GM19372 (cell line): ENCODE data around the gene POLN.
A peak's percentile ranks its signal among the peaks of the same experiment; 100 is the strongest.

Source experiments
- ATAC-seq: cut with Tn5 transposase; IDR thresholded peaks from one replicate; pipeline ENCODE4 v1.9.1; 2021; ENCODE audit warnings: mild to moderate bottlenecking, low read depth, moderate library complexity; ENCODE audit not compliant: unreplicated experiment

POLN gene

DNA sequence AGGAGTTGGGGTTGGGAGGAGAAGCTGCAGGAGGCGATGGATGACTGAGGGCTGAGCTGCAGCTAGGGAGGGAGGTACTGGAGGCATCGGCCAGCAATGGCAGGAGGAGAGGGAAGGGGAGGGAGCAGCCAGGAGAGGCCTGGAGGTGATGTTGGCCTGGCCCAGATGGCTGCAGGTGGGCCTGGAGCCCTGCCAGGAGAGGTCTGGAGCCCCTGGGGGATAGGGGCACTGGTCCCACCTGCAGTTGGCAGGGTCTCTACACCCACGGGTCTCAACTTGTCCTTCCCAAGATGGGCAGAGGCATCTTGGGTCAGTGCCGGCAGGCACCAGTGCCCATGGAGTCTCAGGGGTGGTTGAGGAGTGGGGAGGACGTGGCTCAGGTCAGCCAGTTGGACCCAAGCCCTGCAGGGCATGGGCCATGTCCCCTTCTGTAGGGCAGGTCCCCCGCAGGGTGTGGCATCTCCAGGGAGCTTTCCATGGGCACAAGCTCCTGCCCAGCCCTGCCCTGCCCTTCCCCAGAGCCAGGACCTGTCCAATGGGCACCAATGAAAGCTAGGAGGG, 22.6 kb upstream of the POLN start:
- no peak for ATAC-seq

DNA sequence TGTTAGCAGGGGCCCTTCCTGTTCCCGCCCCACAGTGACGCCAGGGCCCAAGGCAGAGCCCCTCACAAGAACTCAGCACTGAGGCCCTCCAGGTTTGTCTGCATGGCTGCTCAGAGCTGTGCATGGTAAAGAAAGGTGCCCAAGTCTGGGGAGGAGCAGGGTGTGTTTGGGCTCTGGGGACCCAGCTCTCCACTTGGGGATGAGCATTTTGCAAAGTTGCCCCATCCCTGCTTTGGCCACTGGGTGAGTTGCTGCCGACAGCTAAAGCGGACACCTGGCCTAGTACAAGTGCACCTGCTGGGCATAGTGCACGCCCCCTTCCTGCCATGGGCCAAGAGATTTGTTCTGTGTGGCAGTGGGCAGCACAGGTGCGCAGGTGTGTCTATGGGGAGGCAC, 22.0 kb upstream of the POLN start:
- ATAC-seq = no peak

DNA sequence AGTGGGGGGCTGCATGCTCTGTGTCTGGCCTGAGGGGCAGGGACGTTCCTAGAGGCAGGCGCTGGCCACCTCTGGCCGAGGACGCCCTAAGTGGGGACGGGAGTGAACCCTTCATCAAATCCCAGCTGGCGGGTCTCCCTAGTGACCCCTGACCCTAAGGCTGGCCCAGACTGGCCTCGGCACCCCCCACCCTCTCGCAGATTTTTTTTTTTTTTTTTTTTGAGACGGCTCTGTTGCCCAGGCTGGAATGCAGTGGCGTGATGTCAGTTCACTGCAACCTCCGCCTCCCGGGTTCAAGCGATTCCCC, 21.0 kb upstream of the POLN start:
- ATAC-seq = no peak

DNA sequence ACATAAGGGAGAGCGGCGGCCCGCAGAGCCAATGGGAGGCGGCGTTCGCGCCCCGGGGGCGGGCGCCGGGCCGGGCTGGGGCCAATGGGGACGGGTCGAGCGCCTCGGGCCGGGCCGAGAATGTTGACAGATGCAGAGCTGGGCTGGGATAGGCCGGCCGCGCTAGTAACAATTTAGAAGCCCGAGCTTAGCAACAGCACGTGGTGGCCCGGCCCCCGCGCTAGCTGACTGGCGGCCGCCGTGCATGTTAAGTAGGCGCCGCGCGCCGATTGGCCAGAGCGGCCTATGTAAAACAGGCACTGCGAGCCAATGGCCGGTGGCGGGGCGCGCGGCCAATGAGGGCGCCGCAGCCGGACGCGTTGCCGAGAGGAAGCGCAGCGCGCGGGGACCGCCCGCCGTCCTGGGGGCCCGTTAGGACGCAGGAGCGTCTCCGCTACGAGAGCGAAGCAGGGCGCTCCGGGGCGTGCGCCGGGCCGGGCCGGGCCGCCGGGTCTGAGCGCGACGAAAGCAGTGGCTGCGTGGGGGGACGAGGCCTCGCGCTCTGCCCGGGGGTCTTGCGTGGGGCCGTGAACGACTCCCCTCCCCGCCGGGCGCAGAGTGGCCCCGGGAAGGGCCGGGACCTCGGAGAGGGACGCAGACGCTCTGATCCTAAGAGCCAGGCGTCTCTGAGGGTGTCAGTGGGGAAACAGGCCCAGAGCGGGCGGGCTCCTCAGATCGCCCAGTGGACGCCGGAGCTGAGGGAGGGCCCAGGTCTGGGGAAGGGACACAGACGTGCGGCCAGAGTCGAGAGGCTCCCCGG, 20.4 kb upstream of the POLN start:
- peak; percentile 91 for ATAC-seq

DNA sequence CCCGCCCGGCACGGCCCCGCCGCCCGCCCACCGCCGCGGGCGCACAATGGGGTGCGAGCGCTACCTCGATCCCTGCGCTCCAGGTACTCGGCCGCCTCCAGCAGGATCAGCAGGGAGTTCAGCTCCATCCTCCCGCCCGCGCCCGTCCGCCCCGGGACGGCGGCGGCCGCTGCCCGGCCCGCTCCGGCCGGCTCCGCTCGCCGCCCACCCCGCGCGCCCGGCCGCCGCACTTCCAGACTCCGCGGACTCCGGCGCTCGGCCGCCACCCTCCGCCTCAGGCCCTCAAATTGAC, 19.9 kb upstream of the POLN start, which contains the start of gene MXD4:
MXD4 (minus strand) TSS at position 257 of the 292 bp plus-strand sequence; CDS start at position 128, 129 bp downstream.
- ATAC-seq = no peak

DNA sequence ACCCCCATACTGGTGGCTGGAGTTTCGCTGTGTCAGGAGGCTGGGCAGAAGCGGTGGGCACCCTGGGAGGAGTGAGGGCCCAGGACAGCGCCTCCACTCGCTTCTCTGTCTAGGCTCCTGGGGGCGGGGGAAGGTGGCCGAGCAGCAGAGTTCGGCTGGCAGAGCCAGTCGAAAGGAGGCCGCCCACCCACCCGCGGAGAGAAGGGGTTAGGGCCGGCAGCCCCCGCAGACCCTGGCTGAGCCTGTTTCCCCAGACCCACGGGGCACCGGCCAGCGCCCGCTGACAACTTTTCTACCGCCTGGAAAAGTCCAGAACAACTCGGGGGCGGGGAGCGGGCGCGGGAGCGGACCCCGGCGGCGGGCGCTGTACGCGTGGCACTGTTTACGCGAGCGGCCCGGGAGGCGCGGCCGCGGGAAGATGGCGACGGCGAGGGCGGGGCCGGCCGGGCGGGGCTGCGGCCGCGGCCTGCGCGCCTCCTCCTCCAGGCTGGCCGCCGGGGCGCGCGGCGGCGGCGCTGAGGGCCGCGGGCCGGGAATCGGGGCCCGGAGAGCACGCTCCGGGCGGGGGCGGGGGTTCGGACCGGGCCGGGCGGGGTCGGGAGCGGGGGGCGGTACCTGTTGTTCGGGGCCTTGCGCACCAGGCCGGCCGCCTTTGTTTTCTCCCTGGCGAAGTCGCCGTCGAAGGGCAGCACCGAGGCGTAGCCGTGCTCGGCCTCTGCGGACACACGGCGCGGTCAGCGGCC, 19.4 kb upstream of the POLN start:
- no peak for ATAC-seq

DNA sequence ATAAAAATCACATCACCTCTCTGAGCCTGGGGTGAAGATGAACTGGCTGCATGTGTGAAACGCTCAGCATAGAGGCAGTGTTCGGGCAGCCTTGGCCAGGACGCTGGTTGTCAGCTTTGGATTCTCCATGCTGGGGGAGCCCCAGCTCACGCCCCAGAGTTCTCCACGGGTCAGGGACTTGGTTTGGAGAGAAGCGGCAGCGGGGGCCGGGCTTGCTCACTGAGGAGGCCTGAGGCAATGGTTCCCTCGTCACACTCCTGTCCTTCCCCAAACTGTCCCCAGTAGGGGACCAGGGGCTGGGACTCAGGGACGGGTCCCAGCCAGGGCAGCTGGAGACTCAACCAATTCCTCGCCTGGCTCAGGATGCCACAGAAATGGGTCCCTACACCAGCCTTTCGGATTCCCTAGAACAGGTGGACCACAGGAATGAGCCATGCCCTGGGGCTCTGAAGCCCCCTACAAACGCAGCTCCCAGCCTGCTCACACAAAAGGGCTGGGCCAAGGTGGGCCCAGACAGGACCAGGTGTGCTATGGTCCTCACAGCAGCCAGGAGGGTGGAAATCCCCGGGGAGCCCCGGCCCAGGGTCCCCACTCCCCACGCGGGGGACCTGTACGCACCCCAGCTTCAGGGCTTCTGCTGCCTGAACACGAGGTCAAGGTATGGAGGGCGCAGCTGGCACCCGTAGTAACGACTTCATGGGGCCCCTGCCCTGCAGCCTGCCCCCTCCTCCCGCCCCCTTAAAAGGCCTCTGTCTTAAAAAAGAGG, 18.6 kb upstream of the POLN start:
- no peak for ATAC-seq

DNA sequence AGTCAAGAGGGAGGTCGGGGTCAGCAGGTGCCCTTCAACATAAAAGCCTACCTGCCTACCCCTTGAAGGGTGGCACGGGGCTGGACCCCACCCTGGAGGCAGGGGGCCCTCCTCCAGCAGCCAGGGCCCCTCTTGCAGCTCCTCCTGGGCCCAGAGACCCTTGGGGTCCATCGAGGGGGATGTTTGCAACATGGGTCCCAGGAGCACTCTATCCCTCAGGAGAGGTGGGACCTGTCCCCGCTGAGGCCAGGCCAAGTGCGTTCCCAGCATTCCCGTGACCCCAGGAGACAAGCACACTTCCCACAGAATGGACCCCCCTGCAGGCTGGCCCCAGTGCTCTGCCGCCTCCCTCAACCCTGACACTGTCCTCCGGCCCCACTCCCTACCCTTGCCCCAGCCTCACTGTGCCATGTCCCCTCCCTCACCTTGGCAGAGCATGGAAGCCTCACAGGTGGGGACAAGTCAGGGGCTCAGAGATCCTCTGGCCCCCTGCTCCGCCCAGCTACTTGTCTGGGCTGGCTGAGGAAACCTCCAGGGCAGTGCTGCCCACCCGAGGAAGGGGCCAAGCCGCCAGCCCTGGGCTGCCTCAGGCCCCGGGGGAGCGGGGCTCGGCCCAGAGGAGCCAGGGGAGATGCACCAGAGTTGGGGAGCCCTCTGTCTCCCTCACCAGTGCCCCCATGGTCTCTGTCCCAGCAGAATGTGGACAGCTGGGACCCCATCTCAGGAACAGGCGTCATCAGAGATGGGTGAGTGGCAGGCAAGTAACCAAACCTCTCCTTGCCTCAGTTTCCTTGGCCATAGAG, 17.8 kb upstream of the POLN start:
- ATAC-seq = no peak

DNA sequence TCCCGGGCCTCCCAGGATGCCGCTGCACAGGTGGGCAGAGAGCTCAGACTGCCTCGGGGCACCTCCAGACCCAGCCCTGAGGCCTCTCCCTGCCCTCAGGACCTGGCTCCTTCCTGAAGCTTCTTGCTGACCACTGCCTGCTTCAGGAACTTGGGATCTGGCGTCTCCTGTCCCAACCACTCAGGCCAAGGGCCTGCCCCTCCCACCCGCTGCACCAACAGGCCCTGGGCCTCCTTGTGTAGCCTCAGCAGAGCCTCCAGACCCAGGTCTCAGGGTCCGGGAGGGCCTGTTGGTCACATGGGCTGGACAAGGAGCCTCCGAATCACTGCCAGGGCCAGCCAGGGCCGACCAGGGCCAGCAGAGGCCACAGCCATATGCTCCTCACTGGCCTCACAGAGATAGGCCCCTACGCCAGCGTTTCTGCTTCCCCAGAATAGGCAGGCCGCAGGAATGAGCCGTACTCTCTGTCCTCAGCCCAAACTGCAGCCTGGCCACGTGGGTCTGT, 17.2 kb upstream of the POLN start:
- ATAC-seq = no peak

DNA sequence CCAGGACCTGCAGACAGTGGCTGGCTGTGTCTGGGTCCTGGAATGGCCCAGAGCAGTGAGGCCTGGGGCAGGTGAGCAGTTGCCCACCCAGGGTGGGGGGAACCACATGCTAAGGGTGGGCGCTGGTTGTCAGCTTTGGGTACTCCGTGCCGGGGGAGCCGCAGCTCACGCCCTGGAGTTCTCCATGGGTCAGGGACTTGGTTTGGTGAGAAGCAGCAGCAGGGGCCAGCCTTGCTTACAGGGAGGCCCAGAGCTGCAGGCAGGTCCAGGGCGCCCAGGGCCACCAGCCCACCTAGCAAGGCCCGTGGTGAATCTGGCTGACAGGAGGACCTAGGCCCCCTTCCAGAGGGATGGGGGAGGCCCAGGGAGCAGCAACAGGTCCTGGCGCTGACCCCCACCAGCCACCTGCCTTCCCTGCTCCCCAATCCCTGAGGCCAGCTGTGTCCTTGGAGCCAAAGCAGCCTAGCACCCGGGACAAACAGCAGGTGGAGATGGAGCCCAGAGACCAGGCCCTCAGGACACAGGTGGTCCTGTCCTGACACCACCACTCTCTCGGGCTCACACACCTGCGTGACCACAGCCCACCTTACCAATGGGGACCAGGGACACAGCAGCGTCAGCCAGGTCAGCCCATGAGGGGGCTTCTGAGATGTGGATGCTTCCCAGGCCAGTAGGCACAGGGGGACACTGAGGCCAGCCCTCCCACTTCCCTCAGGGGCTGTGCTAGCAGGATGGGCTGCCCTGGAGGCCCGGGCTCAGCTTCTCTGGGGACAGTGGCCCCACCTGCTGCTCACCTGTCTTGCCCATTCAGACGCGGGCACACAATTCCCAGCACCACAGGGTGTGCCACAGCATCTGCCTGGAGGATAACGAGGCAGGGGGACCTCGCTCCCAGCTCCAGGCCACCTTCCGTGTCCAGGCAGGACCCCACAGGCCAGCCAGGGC, 16.4 kb upstream of the POLN start:
- no peak for ATAC-seq

DNA sequence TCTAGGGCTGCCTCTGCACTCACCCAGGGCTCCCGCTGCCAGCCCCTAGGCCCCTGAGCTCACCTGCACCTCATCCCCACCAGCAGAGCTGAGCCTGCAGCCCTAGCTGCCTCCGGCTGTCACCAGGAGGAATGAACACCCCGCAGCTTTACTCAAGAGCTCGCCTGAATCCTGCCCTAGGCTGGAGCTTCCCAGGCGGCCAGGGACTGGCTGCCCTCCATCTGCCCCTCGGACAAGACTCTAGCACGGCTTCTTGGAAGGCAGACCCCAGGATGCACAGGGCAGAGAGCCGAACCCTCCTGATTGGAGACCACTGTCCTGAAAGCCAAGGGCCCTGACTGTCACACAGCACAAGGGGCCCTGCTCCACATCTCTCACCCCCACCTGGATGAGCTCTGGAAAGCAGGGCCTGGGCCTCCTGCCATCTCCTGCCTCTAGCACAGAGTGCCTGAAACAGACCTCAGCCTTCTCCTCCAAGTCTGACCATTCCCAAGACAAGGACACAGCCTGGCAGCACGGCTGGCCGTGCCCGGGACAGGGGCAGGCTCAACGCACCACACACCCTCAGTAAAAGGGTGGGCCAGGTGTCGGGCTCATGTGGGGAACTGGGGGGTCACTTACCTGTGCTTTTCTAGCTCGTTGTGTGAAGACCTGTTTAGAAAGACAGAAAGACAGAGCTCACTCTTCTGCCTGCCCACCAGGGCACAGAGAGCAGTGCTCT, 15.6 kb upstream of the POLN start:
- no peak for ATAC-seq

DNA sequence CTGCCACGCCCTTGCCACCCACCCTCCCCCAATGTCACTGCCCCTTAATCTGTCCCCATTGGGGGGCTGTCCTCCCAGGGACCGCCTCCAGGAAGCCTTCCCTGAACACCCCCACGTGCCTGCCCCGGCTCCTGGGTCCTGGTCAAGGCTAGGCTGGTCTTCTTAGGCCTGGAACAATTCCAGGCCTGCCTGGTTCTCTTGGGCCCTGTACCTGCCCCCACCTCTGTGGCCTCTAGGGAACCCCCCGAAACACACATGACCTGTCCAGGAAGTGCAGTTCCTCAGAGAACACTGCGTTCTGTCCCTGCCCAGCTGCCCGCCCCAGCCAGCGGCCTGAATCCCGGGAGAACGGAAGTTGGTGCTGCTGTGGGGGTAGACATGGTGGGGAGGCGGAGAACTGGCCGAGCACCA, 14.9 kb upstream of the POLN start:
- ATAC-seq = no peak

DNA sequence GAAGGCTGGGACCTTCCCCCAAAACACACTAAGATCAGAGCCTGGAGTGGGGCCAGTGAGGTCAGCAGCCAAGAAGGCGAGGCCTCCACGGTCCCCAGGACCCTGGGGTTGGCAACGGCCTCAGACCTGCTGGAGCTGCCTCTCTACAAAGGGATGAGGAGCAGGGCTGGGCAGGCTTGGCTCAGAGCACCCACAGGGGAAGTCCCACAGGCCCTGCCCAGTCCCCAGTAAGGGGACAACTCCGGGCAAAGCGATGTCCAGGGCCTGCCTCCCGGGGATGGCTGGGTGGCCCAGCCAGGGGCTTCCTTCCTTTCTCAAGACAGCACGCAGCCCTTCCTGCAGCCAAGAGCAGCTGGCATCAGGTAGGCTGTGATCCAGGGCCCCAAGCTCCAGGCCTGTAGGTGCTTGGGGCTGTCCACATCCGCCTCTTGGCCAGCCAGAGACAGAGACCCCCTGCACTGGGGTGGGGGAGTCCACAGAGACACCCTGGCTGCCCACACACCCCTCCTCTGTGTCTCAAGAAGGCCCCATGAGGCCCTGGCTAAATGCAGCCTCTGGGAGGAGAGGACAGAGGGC, 14.3 kb upstream of the POLN start:
- ATAC-seq = no peak

DNA sequence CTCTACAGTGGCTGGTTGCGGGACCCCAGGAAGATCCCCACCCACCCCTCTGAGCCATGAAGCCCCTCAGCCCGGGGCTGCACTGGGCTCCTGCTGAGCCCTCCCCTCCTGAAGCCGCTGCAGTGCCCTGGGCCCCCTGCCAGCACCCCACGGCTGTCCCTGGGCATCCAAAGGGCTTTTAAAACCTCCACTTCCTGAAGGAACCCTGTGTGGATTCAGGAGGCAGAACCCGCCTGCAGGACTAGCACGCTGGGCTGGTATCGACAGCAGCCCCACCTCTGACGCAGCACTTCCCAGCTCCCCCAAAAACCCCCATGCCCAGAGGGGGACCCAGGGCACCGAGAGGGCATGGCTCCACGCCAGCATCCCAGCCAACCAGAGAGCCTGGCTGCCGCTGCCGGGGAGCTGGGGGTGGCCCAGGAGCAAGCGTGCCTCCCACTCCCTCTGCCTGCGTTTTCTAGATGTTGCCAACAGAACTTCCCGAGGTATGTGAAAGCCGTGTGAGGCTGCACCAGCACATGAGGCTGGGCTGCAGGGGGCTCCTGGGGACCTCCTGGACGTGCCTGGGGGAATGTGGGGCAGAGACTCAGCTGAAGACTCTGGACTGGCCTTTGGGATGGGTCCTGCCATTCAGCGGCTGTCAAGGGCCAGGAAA, 13.7 kb upstream of the POLN start:
- no peak for ATAC-seq

DNA sequence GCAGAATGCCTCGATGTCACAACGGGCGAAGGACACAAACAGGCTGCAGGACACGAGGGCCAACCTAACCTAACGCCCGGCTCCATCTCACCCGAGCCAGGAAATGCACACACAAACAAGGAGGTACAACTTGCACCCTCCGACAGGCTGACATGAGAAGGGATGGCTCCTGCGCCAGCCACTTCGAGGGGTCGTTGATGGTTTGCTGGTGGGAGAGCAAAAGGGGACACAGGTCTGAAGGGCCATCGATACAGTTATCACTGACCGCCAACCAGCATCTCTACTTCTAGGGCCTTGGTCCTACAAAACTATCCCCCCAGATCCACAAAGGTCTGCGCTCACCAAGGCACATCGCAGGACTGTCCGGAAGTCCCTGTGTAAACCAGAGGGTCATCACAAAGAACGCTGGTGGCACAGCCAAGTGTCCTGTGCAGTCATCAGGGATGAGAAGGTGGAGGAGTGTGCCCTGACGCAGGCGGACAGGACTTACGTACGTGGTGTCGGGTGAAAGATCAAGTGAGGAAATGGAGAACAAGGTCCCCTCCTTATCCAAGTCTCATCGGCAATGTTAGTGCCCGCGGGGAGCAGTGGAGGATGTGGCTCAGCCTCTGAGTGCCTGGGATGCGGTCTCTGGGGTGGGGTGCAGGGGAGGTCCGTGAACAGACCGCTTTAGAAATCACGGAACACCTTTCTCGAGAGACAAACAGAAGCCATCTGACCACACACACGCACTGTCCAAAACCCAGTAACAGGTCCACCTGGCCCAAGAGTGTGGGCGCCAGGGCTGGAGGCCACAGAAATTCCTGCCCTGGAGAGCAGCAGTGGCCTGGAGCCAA, 13.0 kb upstream of the POLN start:
- ATAC-seq = no peak

DNA sequence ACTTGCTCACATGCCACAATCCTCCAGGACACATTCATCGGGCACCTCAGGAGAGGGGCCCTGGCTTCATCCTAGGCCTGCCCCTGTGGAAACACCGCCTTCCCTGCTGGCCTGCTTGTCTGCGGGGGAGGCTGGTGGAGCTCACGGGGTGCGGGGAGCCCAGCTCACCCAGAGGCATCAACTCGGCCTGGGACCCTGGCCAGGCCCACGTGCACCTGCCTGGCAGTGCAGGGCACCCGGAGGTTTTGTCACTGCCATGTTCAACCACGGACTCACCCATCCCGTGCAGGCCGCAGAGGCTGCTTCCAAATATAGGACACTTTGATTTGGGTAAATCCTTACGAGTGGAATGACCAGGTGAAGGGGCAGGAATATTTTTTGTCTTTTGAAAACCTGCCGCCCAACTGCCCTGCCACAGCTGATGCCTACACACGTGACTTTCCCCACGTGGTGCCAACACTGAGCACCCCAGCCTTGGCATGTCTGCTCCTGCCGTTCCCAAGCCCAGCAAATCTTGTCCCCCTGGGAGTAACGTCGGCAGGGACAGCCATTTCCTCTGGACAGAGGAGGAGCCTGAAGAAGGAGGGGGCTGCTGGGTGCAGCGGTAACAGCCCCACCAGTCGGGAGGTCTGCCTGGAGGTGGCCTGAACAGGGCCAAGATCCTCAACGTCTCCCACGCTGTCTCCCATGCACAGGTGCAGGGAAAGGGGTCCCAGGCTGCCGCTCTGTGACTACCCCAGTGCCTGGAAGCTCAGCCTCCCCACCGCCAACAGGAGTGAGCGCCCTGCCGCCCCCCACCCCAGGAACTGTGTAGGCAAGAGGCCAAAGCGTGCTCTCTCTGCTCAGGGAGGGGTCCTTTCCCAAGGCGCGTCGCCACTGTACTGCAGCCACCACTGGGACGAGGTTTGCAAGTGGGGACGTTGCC, 11.5 kb upstream of the POLN start:
- ATAC-seq = no peak
